Measurements from ENCODE around the gene PPP6R3.

DNA sequence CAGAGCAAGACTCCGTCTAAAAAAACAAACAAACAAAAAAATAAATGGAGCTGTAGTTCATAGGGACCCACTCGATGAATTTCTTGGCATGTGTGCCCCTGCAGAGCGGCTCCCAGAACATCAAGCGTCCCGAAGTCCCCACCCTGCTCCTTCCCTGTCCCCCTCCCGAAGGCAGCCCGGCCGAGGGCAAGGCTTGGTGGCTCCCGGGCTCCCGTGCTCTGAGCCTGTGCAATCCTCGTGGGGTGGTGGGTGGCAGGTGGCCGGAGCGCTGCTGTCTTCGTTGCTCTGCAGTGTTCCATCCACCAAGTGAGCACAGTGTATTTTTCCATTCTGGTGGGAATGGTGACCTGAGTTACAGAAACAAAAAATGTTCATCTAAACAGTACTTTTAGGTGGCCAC lies 190.2 kb downstream of the PPP6R3 start:
- TF ChIP-seq CTCF (IDR thresholded peaks at IDR 0.05; ENCODE audit: control extremely low read depth in 1 of 3, insufficient read depth in 1 of 3, low read depth in 1 of 3, low read length in 3 of 3) (no peak), POLR2AphosphoS5 (IDR thresholded peaks at IDR 0.05; ENCODE audit: low read depth, low read length) (no peak), KDM5A (IDR thresholded peaks at IDR 0.05; ENCODE audit: low read length) (no peak), YY1 (IDR thresholded peaks at IDR 0.05; ENCODE audit: low read depth, low read length) (no peak), SIX5 (IDR thresholded peaks at IDR 0.05; ENCODE audit: low read depth, low read length) (no peak), MAX (IDR thresholded peaks at IDR 0.05) (no peak), TCF12 (IDR thresholded peaks at IDR 0.05; ENCODE audit: low read depth, low read length) (no peak), TBP (IDR thresholded peaks at IDR 0.05; ENCODE audit: low read depth, low read length) (no peak), TAF1 (IDR thresholded peaks at IDR 0.05; ENCODE audit: low read depth, low read length) (no peak), ATF2 (IDR thresholded peaks at IDR 0.05; ENCODE audit: low read length) (no peak)
